Cardiac muscle cell (in vitro differentiated cells and primary cell): ENCODE data around the gene TRAF1. TPM values are rescaled to one million over a fixed set of nuclear protein-coding genes. Genes with fewer than 3 reads are reported as not detected.
A peak's percentile ranks its signal among the peaks of the same experiment; 100 is the strongest.

Source experiments
- DNase-seq, 2 donors: peaks; one replicate each; pipeline versions ENCODE4 v3.0.0 to v3.0.0-alpha.2; 2010 to 2017; ENCODE audit warnings: low read depth in 1 of 2, low spot score in 1 of 2
- H3K27ac ChIP-seq: fragments of 200-600 bp; sonication (generic); 2 replicates; pipeline ENCODE4 v1.5.1; 2016
- H3K27me3 ChIP-seq: fragments of 200-600 bp; sonication (generic); 2 replicates; pipeline ENCODE4 v1.6.0; 2016; ENCODE audit warnings: control low read depth
- H3K36me3 ChIP-seq: fragments of 200-600 bp; sonication (generic); 2 replicates; pipeline ENCODE4 v1.5.1; 2016; ENCODE audit warnings: control low read depth
- H3K4me1 ChIP-seq: fragments of 200-600 bp; sonication (generic); 2 replicates; pipeline ENCODE4 v1.8.1; 2017; ENCODE audit warnings: low read depth, mild to moderate bottlenecking, mixed run types
- H3K4me3 ChIP-seq: fragments of 200-600 bp; sonication (generic); 2 replicates; pipeline ENCODE4 v1.5.1; 2016; ENCODE audit warnings: mild to moderate bottlenecking
- H3K9me3 ChIP-seq: fragments of 200-600 bp; sonication (generic); 2 replicates; pipeline ENCODE4 v1.5.1; 2017; ENCODE audit warnings: low read depth, mild to moderate bottlenecking, control low read depth
- CTCF ChIP-seq: IDR thresholded peaks from 2 replicates; pipeline ENCODE4 v1.5.1; 2012; ENCODE audit warnings: low read depth, mild to moderate bottlenecking, low read length
- polyA plus RNA-seq: library from polyadenylated mRNA; unstranded; fragments of >200 nt; fragmentation: Nextera tagmentation; extraction: Ambion mirVana; gene quantifications from 2 replicates; pipeline ENCODE4 v1.2.1, GENCODE V29; 2016
- total RNA-seq: library from RNA; depleted of rRNA; stranded (reverse); fragments of >200 nt; gene quantifications from 2 replicates; pipeline ENCODE4 v1.2.3, GENCODE V29; 2016

The TRAF1 gene
- total and polyA plus RNA-seq, 2 experiments from 2014 or later: 3.5 to 7.5 TPM

- Histone ChIP-seq H3K4me3 (no peak overlapping the region), H3K27ac (no peak overlapping the region), H3K27me3 (no peaks in the 10 kb centered on the region), H3K4me1 (peaks cover 19% of the 10 kb centered on the region), H3K36me3 (no peaks in the 10 kb centered on the region), H3K9me3 (no peaks in the 10 kb centered on the region)
- peak in 1 of 2 donors; percentile 77 for DNase-seq
- no peak for TF ChIP-seq CTCF
Observed at GRCh38 chr9:120931231-120932085, 4.9 kb upstream of the TRAF1 start.

GRCh38 chr9:120929229-120929791 lies 2.7 kb upstream of the TRAF1 start:
- DNase-seq: no peak
- Histone ChIP-seq H3K4me3 (peak overlapping the region; percentile 36), H3K36me3 (no peaks in the 10 kb centered on the region), H3K27ac (peak overlapping the region; percentile 1), H3K4me1 (peaks cover 7% of the 10 kb centered on the region), H3K27me3 (no peaks in the 10 kb centered on the region), H3K9me3 (no peaks in the 10 kb centered on the region)
- TF ChIP-seq CTCF: peak; percentile 19

DNA sequence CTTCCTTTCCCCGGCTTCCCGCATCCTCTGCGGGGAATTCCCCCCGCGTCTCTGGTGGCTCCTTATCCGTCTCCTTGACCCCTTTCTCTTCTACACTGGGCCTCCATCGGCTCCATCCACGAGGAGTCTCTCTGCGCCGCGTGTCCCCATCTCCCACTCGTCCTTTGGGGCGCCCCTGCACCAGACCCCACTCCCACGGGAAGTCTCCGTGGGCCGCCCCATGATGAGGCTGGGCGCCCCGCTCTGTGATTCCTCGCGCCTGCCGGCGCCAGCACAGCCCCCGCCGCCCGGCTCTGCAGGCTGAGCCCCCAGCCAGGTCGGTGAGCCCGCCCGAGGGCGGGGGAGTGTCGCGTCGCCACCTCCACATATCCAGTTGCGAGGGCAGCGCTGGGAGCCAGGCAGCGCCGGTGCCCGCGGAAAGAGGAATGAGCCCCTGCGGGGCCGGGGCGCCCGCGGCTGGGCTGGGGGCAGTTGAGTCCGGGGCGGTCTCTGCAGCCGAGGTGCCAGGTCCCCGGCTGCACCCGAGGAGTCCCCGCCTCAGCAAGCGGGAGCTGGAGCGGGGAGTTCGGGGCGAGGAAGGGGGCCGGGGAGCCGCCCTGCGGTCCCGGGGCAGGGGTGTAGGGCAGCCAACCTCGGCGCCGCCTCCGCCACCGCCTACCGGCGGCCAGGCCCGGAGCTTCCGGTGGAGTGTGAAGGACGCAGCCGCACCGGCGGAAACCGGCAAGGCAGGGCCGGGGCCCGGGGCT lies 2.1 kb upstream of the TRAF1 start:
- TF ChIP-seq CTCF: no peak
- DNase-seq: peak; percentile 67 to 68
- H3K36me3 ChIP-seq: no peaks in the 10 kb centered on the region
- H3K4me3 ChIP-seq: peak overlapping the region; percentile 36
- H3K9me3 ChIP-seq: no peaks in the 10 kb centered on the region
- H3K27ac ChIP-seq: peak overlapping the region; percentile 1
- H3K27me3 ChIP-seq: no peaks in the 10 kb centered on the region
- peaks cover 7% of the 10 kb centered on the region for H3K4me1 ChIP-seq

DNA sequence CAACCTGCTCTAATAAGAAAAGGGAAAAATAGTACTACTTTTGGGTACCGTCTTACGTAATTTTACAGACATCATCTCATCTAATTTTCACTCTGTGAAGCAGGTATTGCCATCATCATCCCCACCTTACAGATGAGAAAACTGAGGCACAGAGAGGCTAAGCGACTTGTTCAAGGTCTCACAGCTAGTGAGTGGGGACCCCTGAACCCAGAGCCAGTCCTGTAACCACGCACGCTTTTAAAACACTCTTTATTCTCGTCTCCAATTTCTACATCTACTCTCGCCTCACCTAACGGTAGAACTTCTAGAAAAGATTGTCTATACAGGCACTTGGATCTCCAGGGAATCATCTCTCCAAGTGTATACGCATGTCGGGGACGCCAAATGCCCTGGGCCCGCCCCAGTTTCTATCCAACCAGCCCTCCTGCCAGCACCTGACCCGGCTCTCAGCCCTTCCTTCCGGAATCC lies 1.5 kb upstream of the TRAF1 start:
- H3K4me1 ChIP-seq: peaks cover 7% of the 10 kb centered on the region
- no peak overlapping the region for H3K27ac ChIP-seq
- no peak for DNase-seq
- TF ChIP-seq CTCF: no peak
- H3K4me3 ChIP-seq: peak overlapping the region; percentile 36
- H3K27me3 ChIP-seq: no peaks in the 10 kb centered on the region
- H3K36me3 ChIP-seq: no peaks in the 10 kb centered on the region
- no peaks in the 10 kb centered on the region for H3K9me3 ChIP-seq

GRCh38 chr9:120927269-120928014 lies 846 bp upstream of the TRAF1 start:
- no peak for TF ChIP-seq CTCF
- H3K27me3 ChIP-seq: no peaks in the 10 kb centered on the region
- H3K9me3 ChIP-seq: no peaks in the 10 kb centered on the region
- H3K4me3 ChIP-seq: no peak overlapping the region
- H3K27ac ChIP-seq: no peak overlapping the region
- no peak for DNase-seq
- H3K4me1 ChIP-seq: peaks cover 7% of the 10 kb centered on the region
- H3K36me3 ChIP-seq: no peaks in the 10 kb centered on the region
